B cell (primary cell): Measurements from ENCODE around the gene DENND1A. TPM values are rescaled to one million over a fixed set of nuclear protein-coding genes. Genes with fewer than 3 reads are reported as not detected.

ENCODE experiments used
- ATAC-seq: fragments of 200-7000 bp; cut with Tn5 transposase; one replicate; pipeline ENCODE4 v1.10.0; 2021; ENCODE audit warnings: low read depth, mild to moderate bottlenecking, moderate number of reproducible peaks, moderate library complexity
- CTCF ChIA-PET: fragments of 350-600 bp; sonication (Branson Sonifier 250); formaldehyde crosslinking; loops from one replicate; lab custom pipeline; 2021; ENCODE audit warnings: antibody characterized with exemption, inconsistent platforms; lab: Charles Lee
- POLR2A ChIA-PET: fragments of 350-600 bp; sonication (Branson Sonifier 250); formaldehyde crosslinking; loops from one replicate; lab custom pipeline; 2021; ENCODE audit warnings: antibody characterized with exemption; lab: Charles Lee
- DNase-seq: peaks from one replicate; pipeline ENCODE4 v3.0.0; 2013
- H2AFZ ChIP-seq: 2 replicates; pipeline ENCODE4 v1.6.1; 2012; ENCODE audit warnings: mild to moderate bottlenecking, low read depth, low read length; ENCODE audit not compliant: insufficient read depth, poor library complexity, severe bottlenecking
- H3K27ac ChIP-seq, 2 donors: 1 replicate in 1 of 2; 2 replicates in 1 of 2; pipeline ENCODE4 v1.5.1; 2012 to 2013; ENCODE audit warnings: low read length in 2 of 2, mild to moderate bottlenecking in 2 of 2, moderate library complexity in 1 of 2
- H3K27me3 ChIP-seq, 4 experiments: fragments of 200-600 bp in 1 of 4; sonication (generic) in 1 of 4; replicated peaks in 1 of 4; 1 replicate in 2 of 4; 2 replicates in 2 of 4; pipeline versions ENCODE4 v1.6.1 to v1.7.0; 2013 to 2016; ENCODE audit warnings: low read length in 3 of 4, mild to moderate bottlenecking in 2 of 4, mixed read lengths in 1 of 4, moderate library complexity in 1 of 4; ENCODE audit not compliant: insufficient read depth in 4 of 4, control insufficient read depth in 3 of 4; ENCODE audit errors: control extremely low read depth in 1 of 4
- H3K36me3 ChIP-seq, 2 experiments: replicated peaks in 1 of 2; 1 replicate in 1 of 2; 2 replicates in 1 of 2; pipeline versions ENCODE4 v1.6.1 to v1.7.1; 2013; ENCODE audit warnings: low read length in 1 of 2; ENCODE audit not compliant: insufficient read depth in 2 of 2, control insufficient read depth in 1 of 2; ENCODE audit errors: control extremely low read depth in 1 of 2, extremely low read depth in 1 of 2
- H3K4me1 ChIP-seq, 2 donors: fragments of 200-600 bp in 1 of 2; sonication (generic) in 1 of 2; 1 replicate in 1 of 2; 2 replicates in 1 of 2; pipeline versions ENCODE4 v1.5.1 to v1.6.1; 2013 to 2017; ENCODE audit warnings: low read length in 2 of 2; ENCODE audit not compliant: control insufficient read depth in 2 of 2, insufficient read depth in 2 of 2
- H3K4me2 ChIP-seq: replicated peaks from 2 replicates; pipeline ENCODE3; 2012; ENCODE audit warnings: mild to moderate bottlenecking, low read depth, low read length; ENCODE audit not compliant: poor library complexity, severe bottlenecking
- H3K4me3 ChIP-seq, 5 experiments: fragments of 200-600 bp in 1 of 5; sonication (generic) in 1 of 5; 1 replicate in 3 of 5; 2 replicates in 2 of 5; pipeline versions ENCODE4 v1.5.1 to v1.7.0; 2011 to 2016; ENCODE audit warnings: low read length in 4 of 5, mild to moderate bottlenecking in 4 of 5, low read depth in 2 of 5, control low read depth in 1 of 5, moderate library complexity in 1 of 5; ENCODE audit not compliant: insufficient read depth in 1 of 5; ENCODE audit errors: control extremely low read depth in 1 of 5, extremely low read depth in 1 of 5
- H3K79me2 ChIP-seq: fragments of 200-600 bp; sonication (generic); one replicate; pipeline ENCODE4 v1.6.0; 2016; ENCODE audit warnings: low read length; ENCODE audit not compliant: control insufficient read depth, insufficient read depth
- H3K9ac ChIP-seq: fragments of 200-600 bp; sonication (generic); 2 replicates; pipeline ENCODE4 v1.6.1; 2017; ENCODE audit warnings: mild to moderate bottlenecking, low read length, moderate library complexity
- H3K9me3 ChIP-seq, 3 donors: one replicate each; pipeline versions ENCODE4 v1.6.1 to v1.7.1; 2013; ENCODE audit warnings: low read length in 2 of 3; ENCODE audit not compliant: control insufficient read depth in 2 of 3, insufficient read depth in 1 of 3; ENCODE audit errors: control extremely low read depth in 1 of 3
- H4K20me1 ChIP-seq: 2 replicates; pipeline ENCODE4 v1.6.0; 2012; ENCODE audit warnings: mild to moderate bottlenecking, low read length; ENCODE audit not compliant: insufficient read depth, control insufficient read depth, poor library complexity, severe bottlenecking
- H3K27ac Mint-ChIP-seq: one replicate; pipeline ENCODE4 v1.8.0; 2021; ENCODE audit warnings: mixed read lengths
- H3K27me3 Mint-ChIP-seq: one replicate; pipeline ENCODE4 v1.8.0; 2021; ENCODE audit warnings: mixed read lengths
- H3K4me1 Mint-ChIP-seq: one replicate; pipeline ENCODE4 v1.8.0; 2021; ENCODE audit warnings: mixed read lengths
- H3K4me3 Mint-ChIP-seq: one replicate; pipeline ENCODE4 v1.8.0; 2021; ENCODE audit warnings: mixed read lengths
- H3K9me3 Mint-ChIP-seq: one replicate; pipeline ENCODE4 v1.8.0; 2022; ENCODE audit warnings: mixed read lengths; ENCODE audit not compliant: insufficient read depth
- CTCF ChIP-seq: fragments of 200-600 bp; IDR thresholded peaks from one replicate; pipeline ENCODE4 v1.8.0; 2022; ENCODE audit warnings: antibody characterized with exemption, mild to moderate bottlenecking
- EZH2 ChIP-seq: IDR thresholded peaks from 2 replicates; pipeline ENCODE4 v1.6.1; 2012; ENCODE audit warnings: borderline replicate concordance, low read depth, mild to moderate bottlenecking, moderate library complexity, low read length; ENCODE audit not compliant: insufficient read depth, poor library complexity, severe bottlenecking
- WGBS: methylation state at CpG from one replicate; pipeline ENCODE4 v1.1.5; 2013; ENCODE audit warnings: missing lambda C conversion rate; ENCODE audit not compliant: insufficient coverage; 5-methylcytosine and 5-hydroxymethylcytosine counted together
- intact Hi-C: fragments of 100-400 bp; cut with micrococcal nuclease; formaldehyde crosslinking; loops from one replicate; pipeline ENCODE4 v1.10.0; 2022
- polyA plus RNA-seq: library from polyadenylated mRNA; depleted of rRNA; stranded (reverse); fragments of >200 nt; gene quantifications from 2 replicates; pipeline ENCODE4 v1.2.3, GENCODE V29; 2012
- total RNA-seq, 2 donors: library from RNA; stranded (reverse); fragments of 120-200 nt in 1 of 2; gene quantifications; 1 replicate in 1 of 2; 2 replicates in 1 of 2; pipeline versions ENCODE4 v1.2.3 to v1.2.4, GENCODE V29; 2013 to 2022

The DENND1A gene
- total and polyA plus RNA-seq, 2 donors (not counting 1 experiment from before 2014, with no cell fraction given): 10.8 to 26.0 TPM

- ATAC-seq: no peak
- POLR2A ChIA-PET: no interaction called here
- no peaks in the 10 kb centered on the region for H3K27me3 ChIP-seq
- no peak overlapping the region for H3K4me2 ChIP-seq
- H3K36me3 ChIP-seq: no peaks in the 10 kb centered on the region
- TF ChIP-seq EZH2: no peak
- DNase-seq: no peak
- no peak overlapping the region for H2AFZ ChIP-seq
- no peaks in the 10 kb centered on the region for H3K27me3 Mint-ChIP-seq
- peaks cover 9% of the 10 kb centered on the region for H3K4me1 Mint-ChIP-seq
- no peak overlapping the region for H3K4me3 ChIP-seq
- H3K9me3 Mint-ChIP-seq: peaks cover 10% of the 10 kb centered on the region
- 100% methylated on average over 3 of the region's 4 CpGs for whole genome bisulfite sequencing
- CTCF ChIA-PET: no interaction called here
- peaks cover 0 to 3% of the 10 kb centered on the region in 2 donors for H3K4me1 ChIP-seq
- H3K27ac ChIP-seq: no peak overlapping the region
- H3K9me3 ChIP-seq: peaks cover 0 to 27% (median 15%) of the 10 kb centered on the region in 3 donors
- H3K9ac ChIP-seq: no peak overlapping the region
- no peaks in the 10 kb centered on the region for H4K20me1 ChIP-seq
- H3K4me3 Mint-ChIP-seq: no peak overlapping the region
- intact Hi-C loops: no loop called here
- H3K79me2 ChIP-seq: peaks cover 9% of the 10 kb centered on the region
- H3K27ac Mint-ChIP-seq: no peak overlapping the region
Observed at GRCh38 chr9:123722378-123722777, 207.5 kb downstream of the DENND1A start.

- Histone ChIP-seq H3K79me2 (peaks cover 5% of the 10 kb centered on the region), H3K4me1 (peaks cover 10 to 20% of the 10 kb centered on the region in 2 donors), H3K36me3 (no peaks in the 10 kb centered on the region), H3K4me3 (no peak overlapping the region), H4K20me1 (no peaks in the 10 kb centered on the region), H3K27ac (no peak overlapping the region), H3K9ac (no peak overlapping the region), H3K9me3 (peaks cover 0 to 22% (median 12%) of the 10 kb centered on the region in 3 donors), H3K4me2 (no peak overlapping the region), H3K27me3 (no peaks in the 10 kb centered on the region), H2AFZ (no peak overlapping the region)
- CTCF ChIA-PET: no interaction called here
- no peak for ATAC-seq
- no peak overlapping the region for H3K27ac Mint-ChIP-seq
- peaks cover 27% of the 10 kb centered on the region for H3K4me1 Mint-ChIP-seq
- H3K9me3 Mint-ChIP-seq: peaks cover 8% of the 10 kb centered on the region
- H3K27me3 Mint-ChIP-seq: no peaks in the 10 kb centered on the region
- no peak overlapping the region for H3K4me3 Mint-ChIP-seq
- DNase-seq: no peak
- TF ChIP-seq CTCF (no peak), EZH2 (no peak)
- WGBS: 89% methylated on average over 1 of the region's 1 CpG
- intact Hi-C loops: no loop called here
- POLR2A ChIA-PET: no interaction called here
Observed at GRCh38 chr9:123718188-123718587, 211.7 kb downstream of the DENND1A start.
